ENCODE measurements around the gene MVK.

The MVK gene

DNA sequence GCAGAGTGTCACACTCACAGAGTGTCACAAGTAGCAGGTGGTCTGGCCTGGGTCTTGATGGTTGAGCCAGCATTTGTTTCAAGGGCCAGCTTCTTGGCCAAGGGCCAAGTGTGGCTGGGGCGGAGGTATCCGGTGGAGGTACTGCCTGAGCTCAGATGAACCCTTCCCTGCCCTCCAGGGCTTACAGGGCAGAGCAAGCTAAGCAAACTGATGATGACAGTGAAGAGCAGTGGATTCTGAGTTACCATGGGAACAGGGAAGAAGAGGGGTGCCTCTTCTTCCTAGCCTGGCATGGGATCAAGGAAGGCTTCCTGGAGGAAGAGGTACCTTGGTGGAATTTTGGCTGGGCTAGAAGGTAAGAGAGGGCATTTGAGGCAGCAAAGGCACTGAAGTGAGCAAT is 35.7 kb downstream of the MVK start:
- no peak for DNase-seq (ENCODE audit: low spot score)

DNA sequence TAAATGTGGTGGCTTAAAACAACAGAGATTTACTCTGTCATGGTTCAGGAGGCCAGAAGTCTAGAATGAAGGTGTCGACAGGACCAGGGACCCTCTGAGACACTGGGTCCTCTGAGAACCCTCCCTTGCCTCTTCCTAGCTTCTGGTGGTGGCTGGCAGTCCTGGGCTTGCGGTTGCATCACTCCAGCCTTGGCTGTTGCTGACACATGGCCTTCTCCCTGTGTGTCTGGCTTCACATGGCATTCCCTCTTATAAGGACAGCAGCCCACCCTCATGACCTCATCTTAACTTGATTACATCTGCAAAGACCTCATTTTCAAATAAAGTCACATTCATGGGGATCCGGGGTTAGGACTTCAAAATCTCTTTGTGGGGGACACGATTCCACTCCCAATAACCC is 36.9 kb downstream of the MVK start:
- no peak for DNase-seq (ENCODE audit: low spot score)

DNA sequence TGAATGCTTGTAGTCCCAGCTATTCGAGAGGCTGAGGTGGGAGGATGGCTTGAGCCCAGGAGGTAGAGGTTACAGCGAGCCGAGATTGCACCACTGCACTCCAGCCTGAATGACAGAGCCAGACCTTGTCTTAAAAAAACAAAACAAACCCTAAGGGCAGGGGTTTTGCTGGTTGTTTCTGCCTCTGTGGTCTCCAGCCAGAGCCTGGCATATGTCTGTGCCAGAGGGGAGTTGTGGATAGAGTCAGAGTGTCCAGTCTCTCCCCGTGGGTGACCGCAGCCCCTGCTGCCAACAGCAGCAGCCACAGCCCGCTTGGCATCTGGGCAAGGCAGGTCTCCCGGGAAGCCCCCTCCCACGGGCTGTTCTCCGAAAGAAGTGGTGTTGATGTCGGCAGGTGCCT is 37.6 kb downstream of the MVK start:
- no peak for DNase-seq (ENCODE audit: low spot score)

DNA sequence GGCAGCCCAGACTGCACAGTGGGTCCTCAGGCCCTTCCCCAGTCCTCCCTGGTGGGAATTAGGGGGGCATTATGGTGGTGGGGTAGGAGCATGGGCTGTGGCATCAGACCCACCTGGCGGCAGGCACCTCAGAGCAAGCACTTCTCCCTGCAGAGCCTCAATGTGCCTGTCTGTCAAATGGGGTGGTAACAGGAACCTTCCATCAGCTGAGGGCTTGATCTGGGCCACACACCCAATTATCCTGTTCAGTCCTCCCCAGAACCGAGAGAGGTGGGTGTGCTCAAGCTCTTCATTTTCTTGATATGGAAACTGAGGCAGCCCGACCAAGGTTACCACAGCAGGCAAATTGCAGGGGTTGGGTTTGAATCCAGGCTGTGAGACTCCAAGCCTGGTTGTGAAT is 38.4 kb downstream of the MVK start:
- no peak for DNase-seq (ENCODE audit: low spot score)

DNA sequence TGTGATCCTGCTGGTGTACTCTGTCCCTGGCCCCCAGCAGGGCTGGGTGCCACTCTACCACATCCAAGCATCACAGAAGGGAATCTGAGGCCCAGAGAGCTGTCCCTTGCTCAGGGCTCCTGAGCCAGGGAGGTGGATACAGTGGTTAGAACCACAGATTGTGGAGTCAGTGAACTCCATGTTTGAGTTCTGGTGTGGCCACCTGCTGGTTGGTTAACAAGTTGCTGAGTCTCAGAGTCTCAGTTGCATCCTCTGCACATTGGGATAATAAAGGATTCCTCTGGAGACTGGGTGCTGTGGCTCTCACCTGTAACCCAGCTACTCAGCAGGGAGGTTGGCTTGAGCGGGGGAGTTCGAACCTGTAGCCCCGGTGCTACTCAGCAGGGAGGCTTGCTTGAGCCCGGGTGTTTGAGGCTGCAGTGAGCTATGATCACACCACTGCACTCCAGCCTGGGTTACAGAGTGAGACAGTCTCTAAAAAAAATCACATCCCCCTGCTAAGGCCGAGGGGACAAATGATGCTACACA is 39.4 kb downstream of the MVK start:
- peak; percentile 40 for DNase-seq (ENCODE audit: low spot score)

DNA sequence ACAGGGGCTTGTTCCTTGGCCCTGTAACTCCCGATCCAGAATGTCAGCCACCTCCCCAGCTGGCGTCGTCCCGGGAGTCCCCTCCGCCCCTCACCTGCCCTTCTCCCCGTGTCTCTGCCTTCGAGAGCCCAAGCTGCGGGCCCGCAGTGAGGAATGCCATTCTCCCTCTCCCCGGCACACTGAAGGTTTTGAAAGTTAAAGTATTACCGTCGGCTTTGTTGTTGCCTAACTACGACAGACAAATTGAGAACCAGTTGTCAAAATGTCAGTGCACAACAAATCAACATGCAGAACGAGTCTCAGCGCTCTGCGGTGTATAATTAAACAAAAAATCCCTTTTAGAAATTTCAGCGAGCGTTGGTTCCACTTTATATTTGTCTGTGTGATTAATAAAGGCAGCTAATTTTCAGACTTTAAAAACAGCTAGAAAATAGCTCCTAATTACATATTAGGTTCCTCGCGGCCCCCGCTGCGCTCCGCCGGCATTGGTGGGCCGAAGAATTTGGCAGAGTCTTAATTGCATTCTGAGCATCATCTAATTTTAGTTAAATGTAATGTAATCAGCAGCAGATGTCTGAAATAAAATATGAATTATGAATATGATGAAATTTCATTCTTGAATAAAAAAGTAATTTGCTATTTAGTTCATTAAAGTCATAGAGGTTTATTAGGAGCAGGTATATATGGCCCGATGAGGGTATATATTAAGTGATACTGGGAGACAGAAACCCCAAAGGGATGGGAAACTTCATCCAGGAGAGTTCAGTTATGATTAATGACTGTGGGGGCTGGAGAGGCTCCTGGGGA is 40.3 kb downstream of the MVK start:
- no peak for DNase-seq (ENCODE audit: low spot score)

DNA sequence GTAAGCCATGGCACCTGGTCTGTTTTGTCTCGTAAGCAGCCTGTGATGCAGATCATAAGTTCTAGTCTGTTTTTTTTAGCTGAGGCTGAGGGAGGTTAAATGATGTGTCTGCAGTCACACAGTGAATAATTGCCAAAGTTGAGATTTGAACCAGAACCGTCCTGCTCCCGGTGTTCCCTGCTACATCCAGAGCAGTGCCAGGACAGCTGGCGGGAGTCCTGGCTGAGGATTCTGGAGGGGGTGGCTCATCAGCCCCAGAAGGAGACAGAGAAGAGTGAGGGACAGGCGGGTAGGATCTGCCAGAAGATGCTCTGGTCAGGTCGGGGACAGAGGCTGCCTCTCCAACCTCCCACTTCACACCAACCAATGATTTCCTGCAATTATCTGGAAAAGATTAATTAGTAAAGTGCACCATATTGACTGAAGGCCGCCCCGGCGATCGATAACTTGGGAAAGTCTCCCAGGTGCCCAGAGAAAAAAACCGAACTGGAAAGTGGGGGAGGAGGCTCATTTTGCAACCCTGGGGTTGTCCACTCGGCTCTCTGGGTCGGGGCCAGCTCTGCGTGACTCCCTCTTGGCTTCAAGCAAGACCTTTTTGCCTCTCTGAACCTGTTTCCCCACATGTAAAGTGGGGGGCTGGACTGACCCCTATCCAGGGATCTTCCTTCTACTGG is 42.1 kb downstream of the MVK start:
- no peak for DNase-seq (ENCODE audit: low spot score)

DNA sequence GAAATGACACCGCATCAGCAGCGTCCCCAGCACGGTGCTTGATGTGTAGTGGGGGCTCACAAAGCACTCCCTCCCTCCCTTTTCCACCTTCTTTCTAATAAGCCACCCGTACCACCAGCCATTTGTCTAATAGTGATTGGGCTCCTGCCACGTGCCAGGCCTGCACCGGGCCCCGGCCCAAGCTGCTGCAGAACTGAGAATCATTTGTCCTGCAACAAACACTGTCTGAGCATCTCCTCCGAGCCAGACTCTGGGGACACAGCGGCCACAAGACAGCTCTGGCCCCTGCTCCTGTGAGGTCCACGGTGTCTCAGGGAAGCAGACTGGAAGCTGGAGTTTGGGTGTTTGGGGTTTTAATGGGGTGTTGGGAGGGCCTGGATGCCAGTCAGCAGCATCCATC is 43.9 kb downstream of the MVK start:
- no peak for DNase-seq (ENCODE audit: low spot score)

DNA sequence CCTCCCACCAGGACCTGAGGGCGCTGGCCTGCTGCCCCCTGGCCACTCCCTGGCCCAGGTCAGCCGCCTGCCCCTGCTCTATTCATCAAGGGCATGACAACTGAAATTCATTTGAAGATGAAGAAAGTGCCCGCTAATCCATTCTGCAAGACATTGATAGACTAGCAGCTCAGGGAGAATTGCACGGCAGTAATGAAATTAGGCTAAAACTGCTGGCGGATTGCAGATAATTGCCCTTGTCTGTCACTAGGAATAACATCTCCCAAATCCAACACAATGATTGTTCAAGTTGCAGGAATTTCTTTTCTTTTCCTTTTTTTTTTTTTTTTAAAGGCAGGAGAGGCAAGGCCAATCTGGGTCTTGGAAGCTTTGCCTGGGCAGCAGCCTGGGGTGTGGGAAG is 44.5 kb downstream of the MVK start:
- no peak for DNase-seq (ENCODE audit: low spot score)

DNA sequence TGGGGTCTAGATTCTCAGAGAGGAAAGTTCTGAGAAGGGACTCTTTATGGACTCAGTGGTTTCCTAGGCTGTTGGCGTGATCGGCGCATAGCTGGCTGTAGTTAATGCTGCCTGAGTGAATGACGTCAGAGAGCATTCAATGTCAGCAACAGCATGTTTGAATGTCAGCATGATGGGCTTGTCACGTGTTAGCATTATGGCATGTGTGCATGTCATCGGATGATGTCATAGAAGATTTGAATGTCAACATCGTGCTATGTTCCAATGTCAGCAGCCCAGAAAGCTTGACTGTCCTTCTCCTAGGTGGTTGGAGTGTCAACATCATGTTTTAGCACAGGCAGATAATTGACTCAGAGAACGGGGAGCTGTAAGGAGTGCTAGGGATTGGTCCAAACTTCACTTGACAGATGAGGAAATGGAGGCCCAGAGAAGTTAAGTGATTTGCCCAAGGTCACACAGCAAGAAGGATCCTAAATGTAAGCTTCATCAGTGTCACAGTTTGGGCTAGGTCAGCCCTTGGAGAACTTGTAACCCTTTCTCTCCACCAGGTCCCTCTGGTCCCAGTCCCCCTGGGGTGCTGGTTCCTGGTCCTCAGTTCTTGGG is 45.5 kb downstream of the MVK start:
- DNase-seq (ENCODE audit: low spot score) = no peak

DNA sequence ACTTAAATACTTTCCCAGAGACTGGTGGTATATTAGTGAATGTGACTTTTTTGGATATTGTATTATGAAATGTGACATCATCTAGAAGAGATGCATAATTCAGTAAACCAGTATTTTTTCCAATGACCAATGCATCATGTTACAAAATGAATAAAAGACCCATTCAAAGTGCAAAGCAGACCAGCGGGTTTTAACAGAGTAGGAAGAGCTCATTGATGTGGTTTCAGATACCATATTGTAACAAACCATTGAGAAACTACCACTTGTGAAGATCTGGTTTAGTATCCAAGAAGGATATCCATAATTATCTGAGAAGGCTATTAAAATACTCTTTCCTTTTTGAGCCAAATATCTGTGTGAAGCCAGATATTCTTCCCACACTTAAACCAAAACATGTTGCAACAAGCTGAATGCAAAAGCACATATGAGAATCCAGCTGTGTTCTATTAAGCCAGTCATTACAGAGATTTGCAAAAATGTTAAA is 47.7 kb downstream of the MVK start:
- peak; percentile 70 for DNase-seq (ENCODE audit: low spot score)

DNA sequence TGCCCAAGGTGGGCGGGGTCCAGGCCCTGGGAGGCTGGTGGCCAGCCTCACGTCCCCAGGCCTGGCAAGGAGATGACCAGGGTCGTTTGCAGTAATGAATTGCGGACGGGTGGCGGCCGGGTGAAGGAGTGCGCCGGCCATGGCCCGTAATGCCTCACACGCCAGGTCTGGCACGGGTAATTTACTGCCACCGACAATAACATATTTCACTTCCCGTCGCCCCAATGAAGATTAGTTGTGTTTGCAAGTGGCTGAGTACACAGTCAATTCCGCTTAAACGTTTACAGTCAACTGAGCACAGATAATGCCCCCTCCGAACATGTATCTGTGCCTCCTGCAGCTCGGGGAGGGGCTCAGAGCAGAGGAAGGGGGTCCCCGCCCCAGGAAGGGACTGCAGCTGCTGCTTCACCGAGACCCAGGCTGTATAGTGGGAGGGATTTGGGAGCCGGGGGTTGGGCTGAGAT is 48.3 kb downstream of the MVK start:
- DNase-seq (ENCODE audit: low spot score) = no peak

DNA sequence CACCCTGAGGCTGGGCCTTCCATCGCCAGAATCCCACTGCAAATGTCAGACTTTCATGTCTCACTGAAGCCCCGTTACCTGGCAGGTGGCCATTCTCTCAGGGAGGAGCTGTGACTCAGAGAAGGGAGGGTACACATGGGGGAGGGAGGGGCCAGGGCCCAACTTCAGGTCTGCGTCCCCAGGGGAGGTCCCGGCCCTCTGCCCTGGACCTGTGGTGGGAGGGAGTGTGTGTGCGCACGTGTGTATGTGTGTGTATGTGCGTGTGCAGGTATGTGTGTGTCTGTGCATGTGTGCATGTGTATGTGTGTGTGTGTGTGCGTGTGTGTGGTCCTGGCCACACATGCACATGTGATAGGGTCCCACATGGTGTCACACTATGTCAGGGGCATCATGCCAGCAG is 50.9 kb downstream of the MVK start:
- DNase-seq (ENCODE audit: low spot score) = no peak

DNA sequence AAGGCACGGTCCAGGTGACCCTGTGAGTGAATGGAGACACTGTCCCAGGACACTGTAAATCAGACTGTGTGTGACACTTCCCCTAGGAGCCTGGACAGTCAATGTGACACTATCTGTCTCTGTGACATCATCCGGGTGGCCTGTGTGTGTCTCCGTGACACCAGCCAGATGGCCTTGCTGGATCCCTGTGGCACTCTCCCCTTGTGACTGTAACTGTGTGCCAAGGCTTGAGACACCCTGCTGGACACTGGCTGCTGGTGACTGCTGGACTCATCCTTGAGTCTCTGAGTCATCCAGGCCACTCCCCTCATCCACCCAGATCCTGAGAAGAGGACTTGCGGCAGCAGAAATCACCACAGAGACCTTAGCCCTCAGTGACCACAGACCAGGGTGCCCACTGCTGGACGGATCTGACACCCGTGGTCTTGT is 51.6 kb downstream of the MVK start:
- peak; percentile 81 for DNase-seq (ENCODE audit: low spot score)

DNA sequence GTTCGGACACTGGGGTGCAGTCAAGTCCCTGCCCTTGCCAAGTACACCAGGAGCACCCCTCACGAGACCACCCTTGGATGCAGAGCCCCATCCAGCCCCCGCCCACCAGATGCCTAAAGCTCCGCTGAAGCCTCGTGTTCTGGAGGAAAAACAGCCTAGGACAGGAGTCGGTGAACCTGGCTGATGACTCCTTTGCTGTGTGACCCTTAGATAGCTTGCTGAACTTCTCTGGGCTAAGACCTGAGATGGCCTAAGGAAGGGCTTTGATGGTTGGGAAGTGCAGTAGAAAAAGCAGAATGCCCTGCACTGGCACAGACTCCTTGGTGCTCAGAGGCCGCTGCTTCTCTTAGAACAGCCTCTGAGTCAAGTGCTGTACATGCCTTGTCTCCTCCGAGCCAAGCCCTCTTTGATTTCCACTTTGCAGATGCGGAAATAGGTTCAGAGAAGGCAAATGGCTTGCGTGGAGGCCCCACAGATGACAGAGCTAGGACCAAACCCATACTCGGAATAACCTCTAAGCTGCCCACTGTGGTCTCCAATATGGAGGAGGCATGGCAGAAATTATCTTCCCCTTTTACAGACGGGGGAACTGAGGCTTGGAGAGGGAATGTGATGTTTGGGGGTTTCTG is 52.3 kb downstream of the MVK start:
- DNase-seq (ENCODE audit: low spot score) = no peak

DNA sequence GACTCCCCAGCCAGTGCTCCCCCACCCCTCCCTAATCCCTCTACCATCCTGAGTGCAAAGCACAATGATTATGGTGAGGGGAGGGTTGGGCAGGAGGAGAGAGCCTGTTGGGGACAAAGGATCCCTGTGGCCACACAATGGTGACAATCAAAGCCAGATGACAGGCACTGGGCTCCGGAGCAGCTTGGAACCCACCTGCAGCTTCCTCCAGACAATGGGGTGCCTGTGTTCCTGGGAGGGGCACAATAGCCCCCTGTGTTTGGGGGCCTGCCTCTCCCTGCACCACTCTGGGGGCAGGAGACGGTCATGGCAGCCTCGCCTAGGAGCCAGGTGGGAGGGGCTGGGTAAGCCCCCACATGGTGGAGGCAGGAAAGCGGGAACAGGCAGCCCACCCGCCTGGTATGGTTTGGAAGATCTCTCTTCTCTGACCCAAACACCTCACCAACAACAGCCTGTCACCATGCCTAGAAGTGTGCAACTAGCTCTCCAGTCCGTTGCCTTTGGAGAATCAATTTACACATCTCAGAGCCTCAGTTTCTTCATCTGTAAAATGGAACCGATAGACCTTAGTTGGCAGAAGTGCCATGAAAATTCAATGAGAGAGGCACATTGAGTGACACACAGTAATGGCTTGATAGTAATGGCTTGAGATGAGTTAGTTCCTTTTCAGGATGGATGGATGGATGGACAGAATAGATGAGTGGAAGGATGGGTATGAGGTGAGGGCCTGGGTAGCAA is 53.0 kb downstream of the MVK start:
- no peak for DNase-seq (ENCODE audit: low spot score)

DNA sequence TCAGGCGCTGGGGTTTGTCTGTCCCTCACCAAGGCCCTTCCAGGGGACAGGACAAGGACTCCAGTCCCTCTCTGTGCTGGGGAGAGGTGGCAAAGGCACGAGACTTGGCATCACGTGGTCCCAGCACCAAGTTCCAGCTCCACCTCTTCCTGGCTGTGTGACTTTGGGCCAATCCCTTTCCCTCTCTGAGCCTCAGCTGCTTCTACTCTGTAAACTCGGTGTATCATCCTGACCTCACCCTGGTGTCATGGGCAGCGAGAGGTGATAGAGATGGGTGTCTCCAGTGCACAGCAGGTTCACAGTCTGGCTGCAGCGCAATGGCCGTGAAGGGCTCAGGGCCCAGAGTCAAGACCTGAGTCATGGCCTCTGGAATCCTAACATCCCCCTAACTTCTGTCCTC is 54.0 kb downstream of the MVK start:
- DNase-seq (ENCODE audit: low spot score) = no peak

DNA sequence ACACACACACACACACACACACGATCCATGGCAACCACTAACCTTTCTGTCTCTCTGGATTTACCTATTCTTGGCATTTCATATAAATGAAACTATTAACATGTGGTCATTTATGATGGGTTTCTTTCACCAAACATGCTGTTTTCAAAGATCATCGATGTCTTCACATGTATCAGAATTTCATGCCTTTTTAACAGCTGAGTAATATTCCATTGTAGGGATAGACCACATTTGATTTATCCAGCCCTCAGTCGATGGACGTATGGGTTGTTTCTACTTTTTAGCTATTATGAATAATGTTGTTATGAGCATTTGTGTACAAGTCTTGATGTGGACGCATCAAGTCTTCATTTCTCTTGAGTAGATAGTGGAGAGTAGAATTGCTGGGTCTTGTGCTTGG is 56.5 kb downstream of the MVK start:
- no peak for DNase-seq (ENCODE audit: low spot score)

DNA sequence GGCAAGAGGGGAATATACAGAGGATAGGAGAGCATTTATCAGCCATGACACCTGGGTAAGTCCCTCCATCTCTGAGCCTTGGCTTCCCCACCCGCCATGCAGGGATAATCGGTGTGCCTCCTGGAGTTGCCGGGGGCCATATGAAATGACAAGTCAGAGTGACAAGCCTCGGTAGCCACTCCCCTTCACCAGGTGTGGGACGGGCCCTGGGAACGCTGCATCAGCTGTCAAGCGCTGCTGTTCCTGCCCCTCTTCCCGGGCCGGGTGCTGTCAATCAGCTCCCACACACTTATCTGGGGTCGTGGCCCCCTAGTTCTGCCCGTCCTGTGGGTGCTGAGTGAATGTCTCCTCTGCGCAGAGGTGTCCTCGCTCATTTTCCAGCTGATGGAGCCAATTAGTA is 57.2 kb downstream of the MVK start:
- no peak for DNase-seq (ENCODE audit: low spot score)

DNA sequence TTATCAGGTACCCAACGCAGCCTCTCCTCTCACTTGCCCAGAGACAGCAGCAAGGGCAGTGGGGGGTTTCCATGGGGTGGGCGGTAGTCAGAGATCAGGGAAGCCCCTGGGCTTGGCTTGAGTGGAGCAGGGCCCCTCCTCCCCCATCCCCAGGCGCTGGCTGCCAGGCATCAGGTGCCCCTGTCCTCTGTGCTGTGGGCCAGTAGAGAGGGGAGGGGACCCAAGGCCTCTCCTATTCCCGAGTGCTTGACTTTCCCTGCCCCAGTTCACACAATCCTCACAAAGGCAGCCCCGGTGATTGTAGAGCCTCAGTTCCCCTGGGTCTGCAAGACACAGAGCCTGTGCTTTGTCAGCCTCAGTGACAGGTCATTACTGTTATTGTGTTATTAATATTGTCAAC is 57.7 kb downstream of the MVK start:
- no peak for DNase-seq (ENCODE audit: low spot score)

DNA sequence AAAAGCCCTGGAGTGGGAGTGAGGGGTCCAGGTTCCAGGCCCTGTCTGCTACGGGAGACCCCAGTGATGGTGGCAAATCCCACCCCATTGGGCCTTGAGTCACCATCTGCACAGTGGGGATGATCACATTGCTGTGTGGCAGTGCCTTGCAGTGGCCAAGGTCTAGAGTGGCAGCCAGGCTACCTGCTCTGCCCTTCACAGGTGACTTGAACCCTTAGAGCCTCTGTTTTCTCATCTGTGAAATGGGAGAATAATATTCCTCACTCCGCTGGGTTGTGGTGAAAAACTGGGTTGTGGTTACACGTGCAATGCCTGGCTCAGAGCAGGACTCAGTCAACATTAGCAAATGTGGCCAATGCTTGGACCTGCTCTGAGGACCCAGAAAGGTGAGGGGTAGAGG is 58.2 kb downstream of the MVK start:
- no peak for DNase-seq (ENCODE audit: low spot score)

DNA sequence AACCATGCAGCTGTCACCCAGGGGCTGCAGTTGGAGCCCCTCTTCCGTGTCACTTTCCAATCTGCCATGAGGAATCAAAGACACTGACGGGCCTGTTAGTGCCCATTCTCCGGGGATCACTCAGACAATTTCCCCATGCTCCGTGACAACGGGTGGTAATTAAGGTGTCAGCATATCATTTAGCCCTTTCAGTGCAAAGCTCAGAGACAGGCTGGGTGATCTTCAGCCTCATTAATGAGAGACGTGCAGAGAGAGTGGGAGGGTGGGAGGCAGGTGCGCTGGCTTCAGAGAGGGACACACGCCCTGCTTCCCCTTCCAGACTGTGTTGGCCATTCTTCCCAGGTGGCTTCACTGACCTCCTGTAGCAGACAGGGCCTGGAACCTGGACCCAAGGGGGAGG is 58.7 kb downstream of the MVK start:
- DNase-seq (ENCODE audit: low spot score) = no peak
